HG03095 (cell line): ENCODE measurements around the gene APOBEC3A.
"Not testable (repeated sequence)": the region's sequence is repeated elsewhere in the genome, so short reads cannot be mapped to it uniquely, and the experiment has no call there.

Experiments used
- ATAC-seq: cut with Tn5 transposase; IDR thresholded peaks from one replicate; pipeline ENCODE4 v1.9.1; 2021; ENCODE audit warnings: moderate library complexity; ENCODE audit not compliant: unreplicated experiment

Gene APOBEC3A

GRCh38 chr22:38942702-38943101 lies 14.7 kb upstream of the APOBEC3A start:
- ATAC-seq = no peak

- no peak for ATAC-seq
These were observed 14.2 kb upstream of the APOBEC3A start for GRCh38 chr22:38943201-38943600.

- ATAC-seq = no peak
These were observed 13.5 kb upstream of the APOBEC3A start for GRCh38 chr22:38943882-38944281.

- no peak for ATAC-seq
These were observed 12.8 kb upstream of the APOBEC3A start for GRCh38 chr22:38944653-38945052.

GRCh38 chr22:38945706-38946338 lies 11.6 kb upstream of the APOBEC3A start:
- ATAC-seq = not testable (repeated sequence)

GRCh38 chr22:38946771-38947170 lies 10.6 kb upstream of the APOBEC3A start:
- ATAC-seq = no peak

GRCh38 chr22:38947321-38948140 lies 9.9 kb upstream of the APOBEC3A start:
- no peak for ATAC-seq

- no peak for ATAC-seq
These were observed 9.0 kb upstream of the APOBEC3A start for GRCh38 chr22:38948181-38948940.

- ATAC-seq = no peak
These were observed 7.5 kb upstream of the APOBEC3A start for GRCh38 chr22:38949889-38950405.

GRCh38 chr22:38950527-38951295 lies 6.7 kb upstream of the APOBEC3A start:
- ATAC-seq = no peak

- ATAC-seq = no peak
These were observed 5.7 kb upstream of the APOBEC3A start for GRCh38 chr22:38951734-38952133.

- ATAC-seq = no peak
These were observed 5.0 kb upstream of the APOBEC3A start for GRCh38 chr22:38952281-38952993.

- ATAC-seq = no peak
These were observed 4.3 kb upstream of the APOBEC3A start for GRCh38 chr22:38953091-38953490.

- peak; percentile 58 for ATAC-seq
These were observed 3.6 kb upstream of the APOBEC3A start for GRCh38 chr22:38953577-38954413.

GRCh38 chr22:38954414-38955043 lies 2.9 kb upstream of the APOBEC3A start:
- no peak for ATAC-seq

- ATAC-seq = no peak
These were observed 2.0 kb upstream of the APOBEC3A start for GRCh38 chr22:38955250-38955905.

- no peak for ATAC-seq
These were observed 1.5 kb upstream of the APOBEC3A start for GRCh38 chr22:38955926-38956325.

- no peak for ATAC-seq
These were observed 858 bp upstream of the APOBEC3A start for GRCh38 chr22:38956551-38956950.
